Measurements from ENCODE around the gene RASGRP2.

RASGRP2 gene

GRCh38 chr11:64778473-64779298 is 34.7 kb upstream of the RASGRP2 start, which contains the start of gene SF1:
SF1 (minus strand) TSS chr11:64778542; CDS start chr11:64778392, 150 bp downstream.
- H3K36me3 ChIP-seq (ENCODE audit: control insufficient read depth, insufficient read depth, low read length): peaks cover 37% of the 10 kb centered on the region
- peak within 1 kb of the TSS; percentile 99 for H3K27ac ChIP-seq (ENCODE audit: low read depth, low read length)
- H3K27me3 ChIP-seq (ENCODE audit: control insufficient read depth, insufficient read depth, low read length): no peaks in the 10 kb centered on the region
- 0 out of 2 replicates have a peak, but pooled peaks cover 4% of the 10 kb centered on the region for H3K4me1 ChIP-seq (ENCODE audit: control insufficient read depth, insufficient read depth, low read length)
- peak within 1 kb of the TSS; percentile 93 for H3K9ac ChIP-seq (ENCODE audit: low read depth, low read length)
- peak within 1 kb of the TSS; percentile 91 for H3K4me3 ChIP-seq (ENCODE audit: low read depth, low read length)
- H3K9me3 ChIP-seq (ENCODE audit: control insufficient read depth, insufficient read depth, low read length): no peaks in the 10 kb centered on the region

DNA sequence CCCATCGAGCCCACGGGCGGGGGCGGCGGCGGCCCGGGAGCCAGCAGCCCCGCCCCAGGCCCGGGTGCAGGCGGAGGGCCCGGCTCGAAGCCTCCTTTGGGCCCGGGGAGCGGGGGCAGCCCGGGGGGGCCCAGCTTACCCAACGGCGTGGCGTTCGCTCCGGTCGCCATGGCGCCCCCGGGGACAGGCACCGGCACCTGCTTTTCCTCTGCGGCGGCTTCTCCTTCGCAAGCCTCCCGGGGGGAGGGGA is 34.2 kb upstream of the RASGRP2 start:
- Histone ChIP-seq H3K4me3 (ENCODE audit: low read depth, low read length) (peak overlapping the region; percentile 91), H3K4me1 (ENCODE audit: control insufficient read depth, insufficient read depth, low read length) (0 out of 2 replicates have a peak, but pooled peaks cover 4% of the 10 kb centered on the region), H3K9me3 (ENCODE audit: control insufficient read depth, insufficient read depth, low read length) (no peaks in the 10 kb centered on the region), H3K36me3 (ENCODE audit: control insufficient read depth, insufficient read depth, low read length) (peaks cover 43% of the 10 kb centered on the region), H3K27me3 (ENCODE audit: control insufficient read depth, insufficient read depth, low read length) (no peaks in the 10 kb centered on the region), H3K27ac (ENCODE audit: low read depth, low read length) (peak overlapping the region; percentile 99), H3K9ac (ENCODE audit: low read depth, low read length) (peak overlapping the region; percentile 93)

DNA sequence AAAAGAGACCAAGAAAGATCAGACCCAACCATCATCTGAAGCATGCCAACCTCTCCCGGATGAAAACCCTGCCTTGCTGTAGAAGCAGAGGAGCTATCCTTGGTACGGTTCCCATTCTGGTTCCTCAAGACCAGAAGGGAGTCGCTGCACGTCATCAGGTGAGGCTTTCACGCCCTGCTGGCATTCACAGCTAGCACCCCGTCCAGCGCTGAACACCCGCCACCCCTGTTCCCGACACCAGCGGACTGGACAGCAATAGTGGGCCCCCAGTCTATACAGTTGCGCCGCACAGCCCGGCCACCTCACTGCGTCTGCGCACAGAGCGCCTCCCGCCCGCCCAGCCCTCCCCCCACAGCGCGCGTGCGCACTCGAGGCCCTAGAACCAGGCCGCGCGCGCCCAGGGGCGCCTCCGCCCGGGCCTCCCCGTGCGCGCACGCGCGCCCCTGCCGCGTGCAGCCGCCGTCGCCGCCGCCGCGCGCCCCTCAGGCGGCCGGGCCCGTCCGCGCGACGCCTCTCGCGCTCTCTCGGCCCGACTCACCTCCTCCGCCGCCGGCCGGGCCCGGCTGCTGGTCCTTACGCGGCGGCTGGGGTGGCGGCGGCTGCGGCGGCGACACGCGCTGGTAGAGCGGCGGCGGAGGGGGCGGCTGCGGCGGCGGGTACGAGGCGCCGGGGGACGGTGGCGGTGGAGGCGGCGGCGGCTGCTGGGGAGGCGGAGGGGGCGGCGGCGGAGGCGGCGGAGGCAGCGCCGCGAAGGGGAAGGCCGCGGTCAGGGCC is 33.7 kb upstream of the RASGRP2 start:
- Histone ChIP-seq H3K9ac (ENCODE audit: low read depth, low read length) (peak overlapping the region; percentile 93), H3K4me1 (ENCODE audit: control insufficient read depth, insufficient read depth, low read length) (0 out of 2 replicates have a peak, but pooled peaks cover 4% of the 10 kb centered on the region), H3K27ac (ENCODE audit: low read depth, low read length) (peak overlapping the region; percentile 99), H3K4me3 (ENCODE audit: low read depth, low read length) (peak overlapping the region; percentile 91), H3K9me3 (ENCODE audit: control insufficient read depth, insufficient read depth, low read length) (no peaks in the 10 kb centered on the region), H3K36me3 (ENCODE audit: control insufficient read depth, insufficient read depth, low read length) (peaks cover 48% of the 10 kb centered on the region), H3K27me3 (ENCODE audit: control insufficient read depth, insufficient read depth, low read length) (no peaks in the 10 kb centered on the region)

DNA sequence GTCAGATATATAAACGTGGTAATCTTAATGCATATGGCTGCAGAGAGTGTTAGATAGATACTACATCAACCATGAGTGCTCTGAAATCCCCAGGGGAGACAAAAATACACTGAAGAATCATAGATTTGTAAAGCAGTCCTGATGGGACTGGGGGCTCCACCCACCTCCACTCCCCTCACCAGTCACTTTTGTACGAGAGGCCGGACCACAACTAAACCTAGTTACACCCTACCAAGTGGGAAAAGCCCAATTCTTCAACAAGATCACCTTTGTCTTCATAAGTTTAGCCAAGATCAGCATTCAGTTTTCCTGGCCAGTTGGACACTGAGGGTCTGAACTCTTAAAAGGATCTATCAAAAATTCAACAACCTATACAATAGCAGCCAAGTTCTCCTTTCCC is 32.9 kb upstream of the RASGRP2 start:
- Histone ChIP-seq H3K4me3 (ENCODE audit: low read depth, low read length) (peak overlapping the region; percentile 91), H3K9me3 (ENCODE audit: control insufficient read depth, insufficient read depth, low read length) (no peaks in the 10 kb centered on the region), H3K4me1 (ENCODE audit: control insufficient read depth, insufficient read depth, low read length) (0 out of 2 replicates have a peak, but pooled peaks cover 4% of the 10 kb centered on the region), H3K27me3 (ENCODE audit: control insufficient read depth, insufficient read depth, low read length) (no peaks in the 10 kb centered on the region), H3K36me3 (ENCODE audit: control insufficient read depth, insufficient read depth, low read length) (peaks cover 55% of the 10 kb centered on the region), H3K27ac (ENCODE audit: low read depth, low read length) (no peak overlapping the region), H3K9ac (ENCODE audit: low read depth, low read length) (peak overlapping the region; percentile 2; the same call in 1 of the 2 replicates)

GRCh38 chr11:64776425-64776824 is 32.5 kb upstream of the RASGRP2 start:
- 0 out of 2 replicates have a peak, but pooled peaks cover 4% of the 10 kb centered on the region for H3K4me1 ChIP-seq (ENCODE audit: control insufficient read depth, insufficient read depth, low read length)
- no peaks in the 10 kb centered on the region for H3K27me3 ChIP-seq (ENCODE audit: control insufficient read depth, insufficient read depth, low read length)
- no peaks in the 10 kb centered on the region for H3K9me3 ChIP-seq (ENCODE audit: control insufficient read depth, insufficient read depth, low read length)
- H3K36me3 ChIP-seq (ENCODE audit: control insufficient read depth, insufficient read depth, low read length): peaks cover 60% of the 10 kb centered on the region
- H3K9ac ChIP-seq (ENCODE audit: low read depth, low read length): no peak overlapping the region
- peak overlapping the region; percentile 91 for H3K4me3 ChIP-seq (ENCODE audit: low read depth, low read length)
- H3K27ac ChIP-seq (ENCODE audit: low read depth, low read length): no peak overlapping the region

DNA sequence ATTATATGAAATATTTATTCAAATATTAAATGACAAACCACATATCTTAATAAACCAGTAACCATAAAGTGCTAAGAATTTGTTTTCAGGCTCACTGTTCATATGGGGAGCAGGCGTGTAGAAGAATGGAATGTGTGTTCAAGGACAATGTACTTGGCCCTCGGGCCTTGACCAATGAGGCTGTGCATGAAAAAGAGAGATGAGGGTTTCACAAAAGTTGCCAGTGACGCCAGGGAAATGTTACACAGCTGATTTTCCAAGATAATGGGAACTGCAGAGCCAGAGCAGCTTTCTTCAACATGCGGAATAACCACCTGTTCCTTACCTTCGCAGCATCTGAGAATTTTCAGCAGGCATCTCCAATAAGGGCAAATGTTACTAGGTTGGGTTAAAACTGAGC is 30.2 kb upstream of the RASGRP2 start:
- H3K4me3 ChIP-seq (ENCODE audit: low read depth, low read length): no peak overlapping the region
- no peaks in the 10 kb centered on the region for H3K27me3 ChIP-seq (ENCODE audit: control insufficient read depth, insufficient read depth, low read length)
- H3K27ac ChIP-seq (ENCODE audit: low read depth, low read length): no peak overlapping the region
- H3K4me1 ChIP-seq (ENCODE audit: control insufficient read depth, insufficient read depth, low read length): 0 out of 2 replicates have a peak, but pooled peaks cover 4% of the 10 kb centered on the region
- no peak overlapping the region for H3K9ac ChIP-seq (ENCODE audit: low read depth, low read length)
- no peaks in the 10 kb centered on the region for H3K9me3 ChIP-seq (ENCODE audit: control insufficient read depth, insufficient read depth, low read length)
- H3K36me3 ChIP-seq (ENCODE audit: control insufficient read depth, insufficient read depth, low read length): peaks cover 83% of the 10 kb centered on the region

GRCh38 chr11:64772303-64773018 is 28.5 kb upstream of the RASGRP2 start:
- Histone ChIP-seq H3K9ac (ENCODE audit: low read depth, low read length) (no peak overlapping the region), H3K9me3 (ENCODE audit: control insufficient read depth, insufficient read depth, low read length) (no peaks in the 10 kb centered on the region), H3K27ac (ENCODE audit: low read depth, low read length) (no peak overlapping the region), H3K27me3 (ENCODE audit: control insufficient read depth, insufficient read depth, low read length) (no peaks in the 10 kb centered on the region), H3K4me1 (ENCODE audit: control insufficient read depth, insufficient read depth, low read length) (0 out of 2 replicates have a peak, but pooled peaks cover 4% of the 10 kb centered on the region), H3K4me3 (ENCODE audit: low read depth, low read length) (no peak overlapping the region), H3K36me3 (ENCODE audit: control insufficient read depth, insufficient read depth, low read length) (peaks cover 99% of the 10 kb centered on the region)

GRCh38 chr11:64771861-64772260 is 27.9 kb upstream of the RASGRP2 start:
- Histone ChIP-seq H3K36me3 (ENCODE audit: control insufficient read depth, insufficient read depth, low read length) (peaks cover 99% of the 10 kb centered on the region), H3K4me3 (ENCODE audit: low read depth, low read length) (no peak overlapping the region), H3K27me3 (ENCODE audit: control insufficient read depth, insufficient read depth, low read length) (no peaks in the 10 kb centered on the region), H3K9ac (ENCODE audit: low read depth, low read length) (no peak overlapping the region), H3K9me3 (ENCODE audit: control insufficient read depth, insufficient read depth, low read length) (no peaks in the 10 kb centered on the region), H3K27ac (ENCODE audit: low read depth, low read length) (no peak overlapping the region), H3K4me1 (ENCODE audit: control insufficient read depth, insufficient read depth, low read length) (0 out of 2 replicates have a peak, but pooled peaks cover 2% of the 10 kb centered on the region)

DNA sequence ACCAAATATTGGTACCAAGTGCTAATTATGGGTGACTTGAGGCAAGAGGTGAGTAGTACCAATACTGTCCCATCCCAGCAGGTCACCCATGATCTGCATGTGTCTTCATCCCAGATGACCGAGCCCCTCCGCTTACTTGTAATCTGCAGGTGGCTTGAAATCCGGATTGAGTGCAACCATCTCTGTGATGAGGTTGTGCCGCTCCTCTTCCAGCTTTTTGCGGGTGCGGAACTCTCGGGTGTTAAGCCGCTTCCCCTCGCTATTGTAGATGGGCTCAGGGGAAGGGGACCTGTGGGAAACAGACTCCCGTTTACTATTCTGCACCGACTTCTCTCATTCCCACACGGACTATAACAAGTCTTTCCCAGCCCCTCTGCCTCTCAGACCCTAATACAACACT is 26.2 kb upstream of the RASGRP2 start:
- Histone ChIP-seq H3K9me3 (ENCODE audit: control insufficient read depth, insufficient read depth, low read length) (no peaks in the 10 kb centered on the region), H3K27ac (ENCODE audit: low read depth, low read length) (no peak overlapping the region), H3K4me3 (ENCODE audit: low read depth, low read length) (no peak overlapping the region), H3K36me3 (ENCODE audit: control insufficient read depth, insufficient read depth, low read length) (peaks cover 97% of the 10 kb centered on the region), H3K9ac (ENCODE audit: low read depth, low read length) (no peak overlapping the region), H3K27me3 (ENCODE audit: control insufficient read depth, insufficient read depth, low read length) (no peaks in the 10 kb centered on the region), H3K4me1 (ENCODE audit: control insufficient read depth, insufficient read depth, low read length) (peaks cover 4% of the 10 kb centered on the region)

GRCh38 chr11:64769283-64769682 is 25.3 kb upstream of the RASGRP2 start:
- Histone ChIP-seq H3K36me3 (ENCODE audit: control insufficient read depth, insufficient read depth, low read length) (peaks cover 97% of the 10 kb centered on the region), H3K9me3 (ENCODE audit: control insufficient read depth, insufficient read depth, low read length) (no peaks in the 10 kb centered on the region)

More at GRCh38 chr11:64769283-64769682, 25.3 kb upstream of the RASGRP2 start:
- H3K27me3 ChIP-seq (ENCODE audit: control insufficient read depth, insufficient read depth, low read length): no peaks in the 10 kb centered on the region
- H3K9ac ChIP-seq (ENCODE audit: low read depth, low read length): no peak overlapping the region
- H3K4me1 ChIP-seq (ENCODE audit: control insufficient read depth, insufficient read depth, low read length): peaks cover 13% of the 10 kb centered on the region
- H3K27ac ChIP-seq (ENCODE audit: low read depth, low read length): no peak overlapping the region
- no peak overlapping the region for H3K4me3 ChIP-seq (ENCODE audit: low read depth, low read length)

Measured in HUES48 (cell line).